HepG2 (cell line): ENCODE measurements around the gene SDF2. TPM values are rescaled to one million over a fixed set of nuclear protein-coding genes. Genes with fewer than 3 reads are reported as not detected.

Experiments used
- EP300 ChIP-seq, 3 experiments: sonication (generic) in 1 of 3; formaldehyde crosslinking in 1 of 3; IDR thresholded peaks; 2 replicates each; pipeline versions ENCODE4 v1.5.1 to v1.6.1; 2011 to 2020; ENCODE audit warnings: low read depth in 2 of 3, low read length in 2 of 3, borderline replicate concordance in 1 of 3, improper control_type of control experiment in 1 of 3, mild to moderate bottlenecking in 1 of 3, missing genetic modification reagents in 1 of 3, moderate library complexity in 1 of 3
- FOSL2 ChIP-seq: sonication (generic); formaldehyde crosslinking; IDR thresholded peaks from 2 replicates; pipeline ENCODE4 v1.4.0; 2020; ENCODE audit warnings: missing genetic modification reagents
- MEIS2 ChIP-seq: sonication (generic); formaldehyde crosslinking; IDR thresholded peaks from 2 replicates; pipeline ENCODE4 v1.9.0; 2021; ENCODE audit warnings: mild to moderate bottlenecking, missing genetic modification reagents
- MYC ChIP-seq: sonication (generic); formaldehyde crosslinking; IDR thresholded peaks from 2 replicates; pipeline ENCODE4 v1.9.0; 2021; ENCODE audit warnings: missing genetic modification reagents, borderline replicate concordance
- NONO ChIP-seq, 2 experiments: fragments of 450-650 bp in 1 of 2; sonication (generic) in 1 of 2; formaldehyde crosslinking in 1 of 2; IDR thresholded peaks in 1 of 2; conservative IDR thresholded peaks in 1 of 2; 2 replicates each; pipeline versions ENCODE4 v1.6.1 to v1.8.0; 2017 to 2022; ENCODE audit warnings: mild to moderate bottlenecking in 1 of 2, missing genetic modification reagents in 1 of 2, moderate library complexity in 1 of 2
- PPARG ChIP-seq: conservative IDR thresholded peaks from 2 replicates; pipeline ENCODE4 v1.6.1; 2016; ENCODE audit warnings: missing biosample characterization, missing genetic modification reagents
- REL ChIP-seq: sonication (generic); formaldehyde crosslinking; conservative IDR thresholded peaks from 2 replicates; pipeline ENCODE4 v1.8.0; 2022; ENCODE audit warnings: mild to moderate bottlenecking, missing genetic modification reagents, moderate library complexity
- ZBTB7A ChIP-seq: sonication (generic); formaldehyde crosslinking; IDR thresholded peaks from 2 replicates; pipeline ENCODE4 v1.8.0; 2022; ENCODE audit warnings: mild to moderate bottlenecking, missing genetic modification reagents
- ZC3H4 ChIP-seq: sonication (generic); formaldehyde crosslinking; IDR thresholded peaks from 2 replicates; pipeline ENCODE4 v1.4.0; 2020; ENCODE audit warnings: missing genetic modification reagents, borderline replicate concordance
- ZKSCAN8 ChIP-seq: IDR thresholded peaks from 2 replicates; pipeline ENCODE4 v1.6.1; 2016; ENCODE audit warnings: borderline replicate concordance, missing genetic modification reagents, missing compliant biosample characterization
- ZNF160 ChIP-seq: sonication (generic); formaldehyde crosslinking; IDR thresholded peaks from 2 replicates; pipeline ENCODE4 v1.8.0; 2022; ENCODE audit warnings: mild to moderate bottlenecking, inconsistent platforms, missing genetic modification reagents
- ZNF180 ChIP-seq: sonication (generic); formaldehyde crosslinking; IDR thresholded peaks from 2 replicates; pipeline ENCODE4 v1.4.0; 2020; ENCODE audit warnings: low read depth, missing genetic modification reagents, borderline replicate concordance
- polyA plus RNA-seq, 8 experiments: library from polyadenylated mRNA; depleted of rRNA in 3 of 8; stranded (reverse) in 7 of 8; unstranded in 1 of 8; fragments of >200 nt; fragmentation: Illumina TruSeq in 4 of 8; extraction: Trizol in 4 of 8; gene quantifications; 2 replicates each; pipeline versions ENCODE4 v1.2.1 to v1.2.3, GENCODE V29; 2011 to 2016; ENCODE audit warnings: low read depth in 4 of 8, missing spikeins in 1 of 8, mixed read lengths in 1 of 8; ENCODE audit not compliant: insufficient read depth in 1 of 8
- total RNA-seq, 5 experiments: library from RNA; depleted of rRNA; stranded (reverse); fragments of >200 nt; fragmentation: Illumina TruSeq; extraction: Trizol; gene quantifications; 2 replicates each; pipeline ENCODE4 v1.2.3, GENCODE V29; 2016; ENCODE audit warnings: low read depth in 1 of 5
- TF ChIP-seq, protein P1 (sequence below): sonication (generic); formaldehyde crosslinking; IDR thresholded peaks from 2 replicates; pipeline ENCODE4 v1.5.1; 2020; ENCODE audit warnings: missing genetic modification reagents, mild to moderate bottlenecking, borderline replicate concordance
- TF ChIP-seq, protein P2 (sequence below): sonication (generic); formaldehyde crosslinking; IDR thresholded peaks from 2 replicates; pipeline ENCODE4 v1.4.0; 2020; ENCODE audit warnings: missing genetic modification reagents
- TF ChIP-seq, protein P3 (sequence below): sonication (generic); formaldehyde crosslinking; IDR thresholded peaks from 2 replicates; pipeline ENCODE4 v1.4.0; 2020; ENCODE audit warnings: mild to moderate bottlenecking, missing genetic modification reagents
- TF ChIP-seq, protein P4 (sequence below): sonication (generic); formaldehyde crosslinking; IDR thresholded peaks from 2 replicates; pipeline ENCODE4 v1.4.0; 2020; ENCODE audit warnings: missing genetic modification reagents
- TF ChIP-seq, protein P5 (sequence below): IDR thresholded peaks from 2 replicates; pipeline ENCODE4 v1.6.1; 2016; ENCODE audit warnings: missing compliant biosample characterization, missing genetic modification reagents, borderline replicate concordance

SDF2 gene
- total and polyA plus RNA-seq, 2 of the 13 experiments (the other 11 are each of a cell fraction or from before 2014, with no cell fraction given), result 58.2 to 58.4 TPM

DNA sequence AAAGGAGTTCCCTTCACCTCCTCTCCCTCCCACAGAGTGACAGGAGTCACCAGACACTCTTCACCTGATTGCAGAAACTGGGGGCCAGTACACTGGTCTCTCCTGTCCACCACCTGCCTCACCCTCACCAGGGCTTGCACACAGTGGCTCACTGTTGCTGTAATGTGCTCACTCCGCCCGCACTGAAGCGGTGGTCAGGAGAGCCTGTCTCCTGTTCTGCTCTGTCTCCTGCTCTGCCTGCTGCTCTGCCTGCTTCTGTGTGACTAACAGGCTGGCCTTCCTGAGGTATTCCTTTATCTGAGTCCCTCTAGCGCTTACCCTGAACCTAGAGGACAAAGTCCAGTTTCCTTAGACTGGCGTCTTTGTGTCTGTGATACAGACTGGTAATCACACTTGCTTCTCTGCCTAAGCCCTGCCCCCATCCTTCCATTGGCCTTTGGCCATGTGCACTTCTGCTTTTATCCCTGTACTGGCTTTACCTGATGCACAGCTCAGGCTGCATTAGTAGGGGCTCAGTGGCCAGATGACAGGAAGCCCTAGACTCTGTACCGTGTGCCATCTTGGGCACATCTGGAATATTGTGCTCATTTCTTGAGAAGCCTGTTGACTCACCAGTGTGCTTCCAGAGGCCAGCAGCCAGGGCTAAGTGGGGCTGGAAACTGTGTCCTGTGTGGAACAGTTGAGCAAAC lies 36.7 kb upstream of the SDF2 start (continued):
- TF ChIP-seq, protein P1, sequence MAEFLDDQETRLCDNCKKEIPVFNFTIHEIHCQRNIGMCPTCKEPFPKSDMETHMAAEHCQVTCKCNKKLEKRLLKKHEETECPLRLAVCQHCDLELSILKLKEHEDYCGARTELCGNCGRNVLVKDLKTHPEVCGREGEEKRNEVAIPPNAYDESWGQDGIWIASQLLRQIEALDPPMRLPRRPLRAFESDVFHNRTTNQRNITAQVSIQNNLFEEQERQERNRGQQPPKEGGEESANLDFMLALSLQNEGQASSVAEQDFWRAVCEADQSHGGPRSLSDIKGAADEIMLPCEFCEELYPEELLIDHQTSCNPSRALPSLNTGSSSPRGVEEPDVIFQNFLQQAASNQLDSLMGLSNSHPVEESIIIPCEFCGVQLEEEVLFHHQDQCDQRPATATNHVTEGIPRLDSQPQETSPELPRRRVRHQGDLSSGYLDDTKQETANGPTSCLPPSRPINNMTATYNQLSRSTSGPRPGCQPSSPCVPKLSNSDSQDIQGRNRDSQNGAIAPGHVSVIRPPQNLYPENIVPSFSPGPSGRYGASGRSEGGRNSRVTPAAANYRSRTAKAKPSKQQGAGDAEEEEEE (CRISPR knock-in tag), result no peak; the same call in 1 of the 2 replicates
- peak; percentile 93 for TF ChIP-seq ZKSCAN8 (CRISPR knock-in tag)
- peak; percentile 89 for TF ChIP-seq PPARG (CRISPR knock-in tag)
- TF ChIP-seq, protein P2, sequence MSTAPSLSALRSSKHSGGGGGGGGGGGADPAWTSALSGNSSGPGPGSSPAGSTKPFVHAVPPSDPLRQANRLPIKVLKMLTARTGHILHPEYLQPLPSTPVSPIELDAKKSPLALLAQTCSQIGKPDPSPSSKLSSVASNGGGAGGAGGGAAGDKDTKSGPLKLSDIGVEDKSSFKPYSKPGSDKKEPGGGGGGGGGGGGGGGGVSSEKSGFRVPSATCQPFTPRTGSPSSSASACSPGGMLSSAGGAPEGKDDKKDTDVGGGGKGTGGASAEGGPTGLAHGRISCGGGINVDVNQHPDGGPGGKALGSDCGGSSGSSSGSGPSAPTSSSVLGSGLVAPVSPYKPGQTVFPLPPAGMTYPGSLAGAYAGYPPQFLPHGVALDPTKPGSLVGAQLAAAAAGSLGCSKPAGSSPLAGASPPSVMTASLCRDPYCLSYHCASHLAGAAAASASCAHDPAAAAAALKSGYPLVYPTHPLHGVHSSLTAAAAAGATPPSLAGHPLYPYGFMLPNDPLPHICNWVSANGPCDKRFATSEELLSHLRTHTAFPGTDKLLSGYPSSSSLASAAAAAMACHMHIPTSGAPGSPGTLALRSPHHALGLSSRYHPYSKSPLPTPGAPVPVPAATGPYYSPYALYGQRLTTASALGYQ (CRISPR knock-in tag), result peak; percentile 73; the same call in 1 of the 2 replicates
- peak; percentile 25; the same call in 1 of the 2 replicates for TF ChIP-seq ZNF160 (CRISPR knock-in tag)
- TF ChIP-seq ZNF180 (CRISPR knock-in tag), result no peak
- TF ChIP-seq REL (CRISPR knock-in tag), result peak; percentile 92
- TF ChIP-seq MYC (CRISPR knock-in tag), result peak; percentile 93
- no peak for TF ChIP-seq ZBTB7A
- TF ChIP-seq, protein P3, sequence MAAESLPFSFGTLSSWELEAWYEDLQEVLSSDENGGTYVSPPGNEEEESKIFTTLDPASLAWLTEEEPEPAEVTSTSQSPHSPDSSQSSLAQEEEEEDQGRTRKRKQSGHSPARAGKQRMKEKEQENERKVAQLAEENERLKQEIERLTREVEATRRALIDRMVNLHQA (CRISPR knock-in tag), result no peak
- peak; percentile 86 for TF ChIP-seq FOSL2
- TF ChIP-seq, protein P4, sequence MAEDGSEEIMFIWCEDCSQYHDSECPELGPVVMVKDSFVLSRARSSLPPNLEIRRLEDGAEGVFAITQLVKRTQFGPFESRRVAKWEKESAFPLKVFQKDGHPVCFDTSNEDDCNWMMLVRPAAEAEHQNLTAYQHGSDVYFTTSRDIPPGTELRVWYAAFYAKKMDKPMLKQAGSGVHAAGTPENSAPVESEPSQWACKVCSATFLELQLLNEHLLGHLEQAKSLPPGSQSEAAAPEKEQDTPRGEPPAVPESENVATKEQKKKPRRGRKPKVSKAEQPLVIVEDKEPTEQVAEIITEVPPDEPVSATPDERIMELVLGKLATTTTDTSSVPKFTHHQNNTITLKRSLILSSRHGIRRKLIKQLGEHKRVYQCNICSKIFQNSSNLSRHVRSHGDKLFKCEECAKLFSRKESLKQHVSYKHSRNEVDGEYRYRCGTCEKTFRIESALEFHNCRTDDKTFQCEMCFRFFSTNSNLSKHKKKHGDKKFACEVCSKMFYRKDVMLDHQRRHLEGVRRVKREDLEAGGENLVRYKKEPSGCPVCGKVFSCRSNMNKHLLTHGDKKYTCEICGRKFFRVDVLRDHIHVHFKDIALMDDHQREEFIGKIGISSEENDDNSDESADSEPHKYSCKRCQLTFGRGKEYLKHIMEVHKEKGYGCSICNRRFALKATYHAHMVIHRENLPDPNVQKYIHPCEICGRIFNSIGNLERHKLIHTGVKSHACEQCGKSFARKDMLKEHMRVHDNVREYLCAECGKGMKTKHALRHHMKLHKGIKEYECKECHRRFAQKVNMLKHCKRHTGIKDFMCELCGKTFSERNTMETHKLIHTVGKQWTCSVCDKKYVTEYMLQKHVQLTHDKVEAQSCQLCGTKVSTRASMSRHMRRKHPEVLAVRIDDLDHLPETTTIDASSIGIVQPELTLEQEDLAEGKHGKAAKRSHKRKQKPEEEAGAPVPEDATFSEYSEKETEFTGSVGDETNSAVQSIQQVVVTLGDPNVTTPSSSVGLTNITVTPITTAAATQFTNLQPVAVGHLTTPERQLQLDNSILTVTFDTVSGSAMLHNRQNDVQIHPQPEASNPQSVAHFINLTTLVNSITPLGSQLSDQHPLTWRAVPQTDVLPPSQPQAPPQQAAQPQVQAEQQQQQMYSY (CRISPR knock-in tag), result no peak
- TF ChIP-seq NONO (IDR thresholded peaks at IDR 0.05), result no peak
- TF ChIP-seq NONO (CRISPR knock-in tag; conservative IDR thresholded peaks at IDR 0.05), result peak; percentile 91
- TF ChIP-seq, protein P5, sequence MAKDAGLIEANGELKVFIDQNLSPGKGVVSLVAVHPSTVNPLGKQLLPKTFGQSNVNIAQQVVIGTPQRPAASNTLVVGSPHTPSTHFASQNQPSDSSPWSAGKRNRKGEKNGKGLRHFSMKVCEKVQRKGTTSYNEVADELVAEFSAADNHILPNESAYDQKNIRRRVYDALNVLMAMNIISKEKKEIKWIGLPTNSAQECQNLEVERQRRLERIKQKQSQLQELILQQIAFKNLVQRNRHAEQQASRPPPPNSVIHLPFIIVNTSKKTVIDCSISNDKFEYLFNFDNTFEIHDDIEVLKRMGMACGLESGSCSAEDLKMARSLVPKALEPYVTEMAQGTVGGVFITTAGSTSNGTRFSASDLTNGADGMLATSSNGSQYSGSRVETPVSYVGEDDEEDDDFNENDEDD (CRISPR knock-in tag), result peak; percentile 66
- TF ChIP-seq EP300 (IDR thresholded peaks at IDR 0.05; ENCODE audit: low read depth in 2 of 2, low read length in 2 of 2), result peak; percentile 86 to 87; a peak in 3 of 4 replicates
- TF ChIP-seq EP300 (CRISPR knock-in tag; IDR thresholded peaks at IDR 0.05; ENCODE audit: borderline replicate concordance), result peak; percentile 89
- peak; percentile 62; the same call in 1 of the 2 replicates for TF ChIP-seq MEIS2 (CRISPR knock-in tag)
- TF ChIP-seq ZC3H4, result no peak
